ENCODE results near the gene CREB3L1. TPM values are rescaled to one million over a fixed set of nuclear protein-coding genes. Genes with fewer than 3 reads are reported as not detected.

Gene CREB3L1
- total RNA-seq, 5 donors from 2014 or later (not counting 1 experiment from before 2014, with no cell fraction given): 0.38 to 0.72 (median 0.38) TPM; not detected in 2

GRCh38 chr11:46335271-46335670 is 57.8 kb downstream of the CREB3L1 start:
- H3K27ac ChIP-seq (ENCODE audit: low read length): no peak overlapping the region
- Mint-ChIP-seq H3K9me3 (no peaks in the 10 kb centered on the region), H3K27ac (peak overlapping the region; percentile 68 to 80), H3K27me3 (peaks cover 0 to 8% of the 10 kb centered on the region in 2 donors), H3K4me3 (peak overlapping the region in 1 of 3 donors; percentile 78), H3K4me1 (peaks cover 73 to 81% (median 79%) of the 10 kb centered on the region in 3 donors), H3K36me3 (no peaks in the 10 kb centered on the region)
- peaks cover 0 to 51% of the 10 kb centered on the region in 2 experiments for H3K27me3 ChIP-seq (replicated peaks in 1 of 2; ENCODE audit: control insufficient read depth in 2 of 2, extremely low read depth in 1 of 2, insufficient read depth in 2 of 2, low read length in 1 of 2)
- ChIA-PET CTCF (interaction anchor here in 1 of 2 donors (0.7 kb wide), 1 partner anchor 11 kb away, joined by 3 read pairs; no protein-coding TSS in a partner anchor), POLR2A (no interaction called here)
- peaks cover 52 to 83% of the 10 kb centered on the region in 2 experiments for H3K4me1 ChIP-seq (ENCODE audit: control insufficient read depth in 1 of 2, extremely low read depth in 1 of 2, insufficient read depth in 2 of 2, low read length in 2 of 2)
- DNase-seq (no peak), ATAC-seq (replicated peaks in 1 of 4) (no peak)
- H3K36me3 ChIP-seq (ENCODE audit: control insufficient read depth in 2 of 2, extremely low read depth in 1 of 2, insufficient read depth in 1 of 2, low read length in 1 of 2): peaks cover 0 to 4% of the 10 kb centered on the region in 2 donors
- H3K9me3 ChIP-seq: no peaks in the 10 kb centered on the region
- peak overlapping the region in 1 of 2 donors; percentile 39 for H3K4me3 ChIP-seq (ENCODE audit: control insufficient read depth in 1 of 2, extremely low read depth in 1 of 2, low read length in 1 of 2)
- 80% methylated on average over 1 of the region's 6 CpGs for WGBS (ENCODE audit: insufficient coverage)

GRCh38 chr11:46335890-46336562 is 58.6 kb downstream of the CREB3L1 start:
- H3K4me1 ChIP-seq (ENCODE audit: control insufficient read depth in 1 of 2, extremely low read depth in 1 of 2, insufficient read depth in 2 of 2, low read length in 2 of 2): peaks cover 52 to 81% of the 10 kb centered on the region in 2 experiments
- peak overlapping the region in 1 of 2 donors; percentile 39 for H3K4me3 ChIP-seq (ENCODE audit: control insufficient read depth in 1 of 2, extremely low read depth in 1 of 2, low read length in 1 of 2)
- peaks cover 0 to 51% of the 10 kb centered on the region in 2 experiments for H3K27me3 ChIP-seq (replicated peaks in 1 of 2; ENCODE audit: control insufficient read depth in 2 of 2, extremely low read depth in 1 of 2, insufficient read depth in 2 of 2, low read length in 1 of 2)
- ATAC-seq (replicated peaks in 1 of 4) (no peak), DNase-seq (no peak)
- ChIA-PET CTCF (no interaction called here), POLR2A (no interaction called here)
- H3K9me3 ChIP-seq: no peaks in the 10 kb centered on the region
- no peak overlapping the region for H3K27ac ChIP-seq (ENCODE audit: low read length)
- 98% methylated on average over 9 of the region's 11 CpGs for WGBS (ENCODE audit: insufficient coverage)
- peak overlapping the region in 1 of 3 donors; percentile 78 for H3K4me3 Mint-ChIP-seq
- H3K36me3 Mint-ChIP-seq: no peaks in the 10 kb centered on the region
- H3K27me3 Mint-ChIP-seq: peaks cover 0 to 5% of the 10 kb centered on the region in 2 donors
- peaks cover 69 to 79% (median 78%) of the 10 kb centered on the region in 3 donors for H3K4me1 Mint-ChIP-seq
- no peaks in the 10 kb centered on the region for H3K9me3 Mint-ChIP-seq
- peak overlapping the region; percentile 60 to 79 for H3K27ac Mint-ChIP-seq
- H3K36me3 ChIP-seq (ENCODE audit: control insufficient read depth in 2 of 2, extremely low read depth in 1 of 2, insufficient read depth in 1 of 2, low read length in 1 of 2): peaks cover 0 to 4% of the 10 kb centered on the region in 2 donors

GRCh38 chr11:46336563-46337180 is 59.2 kb downstream of the CREB3L1 start:
- CTCF ChIA-PET: no interaction called here

DNA sequence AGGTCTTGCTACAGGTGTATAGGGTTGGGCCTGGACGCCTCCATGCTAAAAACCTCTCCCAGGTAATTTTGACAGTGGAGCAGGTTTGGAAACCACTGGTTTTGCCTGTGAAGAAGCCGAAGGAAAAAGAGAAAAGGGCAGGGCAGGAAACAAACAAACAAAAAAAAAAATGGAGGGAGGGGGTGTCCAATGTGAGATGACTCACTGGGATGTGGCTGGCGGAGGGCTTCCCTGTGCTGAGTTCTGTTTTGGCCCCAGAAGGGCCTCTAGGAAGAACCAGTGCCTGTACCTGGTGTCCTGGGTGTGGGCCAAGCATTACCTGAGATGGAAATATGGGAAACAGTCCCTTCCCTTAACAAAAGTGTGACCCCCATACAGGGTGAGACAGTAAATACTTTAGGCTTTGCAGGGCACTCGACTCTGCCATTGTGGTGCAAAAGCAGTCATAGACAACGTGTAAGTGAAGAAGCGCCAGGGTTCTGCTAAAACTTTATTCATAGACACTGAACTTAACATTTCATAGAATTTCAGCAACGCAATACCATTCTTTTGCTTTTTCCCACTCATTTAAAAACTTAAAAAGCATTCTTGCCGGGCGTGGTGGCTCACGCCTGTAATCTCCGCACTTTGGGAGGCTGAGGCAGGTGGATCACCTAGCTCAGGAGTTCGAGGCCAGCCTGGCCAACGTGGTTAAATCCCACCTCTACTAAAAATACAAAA is 60.3 kb downstream of the CREB3L1 start:
- peaks cover 57 to 80% of the 10 kb centered on the region in 2 experiments for H3K4me1 ChIP-seq (ENCODE audit: control insufficient read depth in 1 of 2, extremely low read depth in 1 of 2, insufficient read depth in 2 of 2, low read length in 2 of 2)
- no peaks in the 10 kb centered on the region for H3K36me3 Mint-ChIP-seq
- H3K9me3 ChIP-seq: no peaks in the 10 kb centered on the region
- peak overlapping the region; percentile 36 to 71 for H3K27ac Mint-ChIP-seq
- H3K9me3 Mint-ChIP-seq: no peaks in the 10 kb centered on the region
- peak overlapping the region in 1 of 2 donors; percentile 7 for H3K4me3 ChIP-seq (ENCODE audit: control insufficient read depth in 1 of 2, extremely low read depth in 1 of 2, low read length in 1 of 2)
- H3K27me3 Mint-ChIP-seq: no peaks in the 10 kb centered on the region
- ATAC-seq (replicated peaks in 1 of 4) (no peak), DNase-seq (no peak)
- CTCF ChIA-PET: no interaction called here
- H3K4me3 Mint-ChIP-seq: peak overlapping the region in 1 of 3 donors; percentile 70
- WGBS (ENCODE audit: insufficient coverage): 94% methylated on average over 10 of the region's 13 CpGs
- peaks cover 0 to 42% of the 10 kb centered on the region in 2 experiments for H3K27me3 ChIP-seq (replicated peaks in 1 of 2; ENCODE audit: control insufficient read depth in 2 of 2, extremely low read depth in 1 of 2, insufficient read depth in 2 of 2, low read length in 1 of 2)
- peaks cover 0 to 4% of the 10 kb centered on the region in 2 donors for H3K36me3 ChIP-seq (ENCODE audit: control insufficient read depth in 2 of 2, extremely low read depth in 1 of 2, insufficient read depth in 1 of 2, low read length in 1 of 2)
- POLR2A ChIA-PET: no interaction called here
- no peak overlapping the region for H3K27ac ChIP-seq (ENCODE audit: low read length)
- H3K4me1 Mint-ChIP-seq: peaks cover 72 to 82% (median 81%) of the 10 kb centered on the region in 3 donors

More at GRCh38 chr11:46336563-46337180, 59.2 kb downstream of the CREB3L1 start:
- no peak overlapping the region for H3K27ac ChIP-seq (ENCODE audit: low read length)
- DNase-seq (peak in 2 of 35 experiments; percentile 43 to 52), ATAC-seq (replicated peaks in 1 of 4) (peak in 1 of 4 experiments; percentile 15)
- no peaks in the 10 kb centered on the region for H3K9me3 ChIP-seq
- 80% methylated on average over 10 of the region's 12 CpGs for WGBS (ENCODE audit: insufficient coverage)
- POLR2A ChIA-PET: no interaction called here
- H3K27me3 ChIP-seq (replicated peaks in 1 of 2; ENCODE audit: control insufficient read depth in 2 of 2, extremely low read depth in 1 of 2, insufficient read depth in 2 of 2, low read length in 1 of 2): peaks cover 0 to 51% of the 10 kb centered on the region in 2 experiments
- peak overlapping the region in 1 of 2 donors; percentile 25 for H3K4me3 ChIP-seq (ENCODE audit: control insufficient read depth in 1 of 2, extremely low read depth in 1 of 2, low read length in 1 of 2)
- Mint-ChIP-seq H3K4me1 (peaks cover 69 to 79% (median 78%) of the 10 kb centered on the region in 3 donors), H3K9me3 (no peaks in the 10 kb centered on the region), H3K27ac (peak overlapping the region; percentile 71 to 79), H3K4me3 (peak overlapping the region in 2 of 3 donors; percentile 9 to 78), H3K27me3 (peaks cover 0 to 3% of the 10 kb centered on the region in 2 donors), H3K36me3 (no peaks in the 10 kb centered on the region)
- H3K36me3 ChIP-seq (ENCODE audit: control insufficient read depth in 2 of 2, extremely low read depth in 1 of 2, insufficient read depth in 1 of 2, low read length in 1 of 2): peaks cover 0 to 4% of the 10 kb centered on the region in 2 donors
- H3K4me1 ChIP-seq (ENCODE audit: control insufficient read depth in 1 of 2, extremely low read depth in 1 of 2, insufficient read depth in 2 of 2, low read length in 2 of 2): peaks cover 55 to 78% of the 10 kb centered on the region in 2 experiments

DNA sequence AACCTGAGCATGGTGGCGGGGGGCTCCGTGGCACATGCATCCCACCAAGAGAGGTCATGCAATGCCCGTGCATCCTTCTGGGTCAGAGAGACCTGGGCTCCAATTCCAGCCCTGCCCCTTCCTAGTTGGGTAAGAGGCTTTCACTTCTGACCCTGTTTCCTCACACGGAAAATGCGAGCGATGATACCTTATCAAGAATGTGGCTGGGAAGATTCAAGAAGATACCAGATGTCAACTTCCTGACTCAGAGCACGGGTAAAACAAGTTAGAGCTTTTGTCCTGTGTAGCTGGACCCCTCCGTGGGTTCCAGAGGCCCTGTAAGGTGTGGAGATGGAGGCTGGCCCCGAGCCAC is 61.1 kb downstream of the CREB3L1 start:
- Mint-ChIP-seq H3K27me3 (no peaks in the 10 kb centered on the region), H3K27ac (peak overlapping the region; percentile 88 to 89), H3K4me1 (peaks cover 78 to 90% (median 86%) of the 10 kb centered on the region in 3 donors), H3K4me3 (peak overlapping the region in 2 of 3 donors; percentile 21 to 70), H3K9me3 (no peaks in the 10 kb centered on the region), H3K36me3 (no peaks in the 10 kb centered on the region)
- Histone ChIP-seq H3K36me3 (ENCODE audit: control insufficient read depth in 2 of 2, extremely low read depth in 1 of 2, insufficient read depth in 1 of 2, low read length in 1 of 2) (peaks cover 0 to 4% of the 10 kb centered on the region in 2 donors), H3K9me3 (no peaks in the 10 kb centered on the region), H3K27me3 (replicated peaks in 1 of 2; ENCODE audit: control insufficient read depth in 2 of 2, extremely low read depth in 1 of 2, insufficient read depth in 2 of 2, low read length in 1 of 2) (peaks cover 0 to 38% of the 10 kb centered on the region in 2 experiments), H3K27ac (ENCODE audit: low read length) (no peak overlapping the region), H3K4me3 (ENCODE audit: control insufficient read depth in 1 of 2, extremely low read depth in 1 of 2, low read length in 1 of 2) (no peak overlapping the region), H3K4me1 (ENCODE audit: control insufficient read depth in 1 of 2, extremely low read depth in 1 of 2, insufficient read depth in 2 of 2, low read length in 2 of 2) (peaks cover 64 to 80% of the 10 kb centered on the region in 2 experiments)
- no peak for DNase-seq
- no peak for ATAC-seq (replicated peaks in 1 of 4)
- ChIA-PET CTCF (interaction anchor here in 1 of 2 donors (0.7 kb wide), 1 partner anchor 391 kb away, joined by 4 read pairs; no protein-coding TSS in a partner anchor), POLR2A (interaction anchor here in 1 of 2 donors (0.8 kb wide), 1 partner anchor 10 kb away, joined by 4 read pairs; no protein-coding TSS in a partner anchor)
- 63% methylated on average over 6 of the region's 9 CpGs for WGBS (ENCODE audit: insufficient coverage)

Data from T-cell (primary cell).